Common myeloid progenitor, CD34-positive (primary cell): ENCODE results near the gene ZNF555.

Source experiments
- CTCF ChIA-PET: fragments of 350-600 bp; sonication (Branson Sonifier 250); formaldehyde crosslinking; loops from one replicate; lab custom pipeline; 2021; ENCODE audit warnings: antibody characterized with exemption; lab: Charles Lee
- POLR2A ChIA-PET: fragments of 350-600 bp; sonication (Branson Sonifier 250); formaldehyde crosslinking; loops from one replicate; lab custom pipeline; 2021; ENCODE audit warnings: antibody characterized with exemption; lab: Charles Lee
- DNase-seq, 3 donors: peaks; one replicate each; pipeline versions ENCODE4 v3.0.0 to v3.0.0-alpha.2; 2013
- H3K27ac ChIP-seq, 2 experiments: 1 replicate in 1 of 2; 2 replicates in 1 of 2; pipeline ENCODE4 v1.7.0; 2013; ENCODE audit warnings: inconsistent platforms in 2 of 2, low read length in 2 of 2, mild to moderate bottlenecking in 2 of 2, low read depth in 1 of 2, moderate library complexity in 1 of 2; ENCODE audit not compliant: severe bottlenecking in 2 of 2, insufficient read depth in 1 of 2, poor library complexity in 1 of 2
- H3K27me3 ChIP-seq, 5 experiments: replicated peaks in 2 of 5; 1 replicate in 3 of 5; 2 replicates in 2 of 5; pipeline versions ENCODE4 v1.6.1 to v1.7.0; 2013; ENCODE audit warnings: low read length in 4 of 5, mild to moderate bottlenecking in 2 of 5, moderate library complexity in 2 of 5, inconsistent platforms in 1 of 5; ENCODE audit not compliant: insufficient read depth in 5 of 5, control insufficient read depth in 4 of 5
- H3K36me3 ChIP-seq, 4 experiments: 1 replicate in 2 of 4; 2 replicates in 2 of 4; pipeline versions ENCODE4 v1.6.1 to v1.7.0; 2013; ENCODE audit warnings: low read length in 3 of 4, control low read depth in 1 of 4, mild to moderate bottlenecking in 1 of 4; ENCODE audit not compliant: control insufficient read depth in 4 of 4, insufficient read depth in 4 of 4
- H3K4me1 ChIP-seq, 4 experiments: 1 replicate in 3 of 4; 2 replicates in 1 of 4; pipeline versions ENCODE4 v1.6.1 to v1.7.1; 2013; ENCODE audit warnings: low read length in 3 of 4, mild to moderate bottlenecking in 3 of 4, control low read depth in 1 of 4, inconsistent platforms in 1 of 4, moderate library complexity in 1 of 4; ENCODE audit not compliant: control insufficient read depth in 4 of 4, insufficient read depth in 4 of 4; ENCODE audit errors: control extremely low read depth in 1 of 4
- H3K4me3 ChIP-seq, 7 experiments: 1 replicate in 4 of 7; 2 replicates in 3 of 7; pipeline versions ENCODE4 v1.5.1 to v1.7.0; 2013; ENCODE audit warnings: mild to moderate bottlenecking in 7 of 7, low read length in 6 of 7, moderate library complexity in 6 of 7, inconsistent platforms in 2 of 7, low read depth in 2 of 7, control low read depth in 1 of 7; ENCODE audit not compliant: insufficient read depth in 4 of 7, control insufficient read depth in 1 of 7; ENCODE audit errors: extremely low read depth in 1 of 7
- H3K9me3 ChIP-seq, 5 experiments: 1 replicate in 4 of 5; 2 replicates in 1 of 5; pipeline versions ENCODE4 v1.6.1 to v1.7.1; 2013; ENCODE audit warnings: low read length in 4 of 5, mild to moderate bottlenecking in 2 of 5, inconsistent platforms in 1 of 5, low read depth in 1 of 5, moderate library complexity in 1 of 5; ENCODE audit not compliant: control insufficient read depth in 4 of 5, insufficient read depth in 2 of 5; ENCODE audit errors: control extremely low read depth in 1 of 5
- WGBS: methylation state at CpG from one replicate; pipeline ENCODE4 v1.1.5; 2013; ENCODE audit not compliant: insufficient coverage; 5-methylcytosine and 5-hydroxymethylcytosine counted together

ZNF555 gene

DNA sequence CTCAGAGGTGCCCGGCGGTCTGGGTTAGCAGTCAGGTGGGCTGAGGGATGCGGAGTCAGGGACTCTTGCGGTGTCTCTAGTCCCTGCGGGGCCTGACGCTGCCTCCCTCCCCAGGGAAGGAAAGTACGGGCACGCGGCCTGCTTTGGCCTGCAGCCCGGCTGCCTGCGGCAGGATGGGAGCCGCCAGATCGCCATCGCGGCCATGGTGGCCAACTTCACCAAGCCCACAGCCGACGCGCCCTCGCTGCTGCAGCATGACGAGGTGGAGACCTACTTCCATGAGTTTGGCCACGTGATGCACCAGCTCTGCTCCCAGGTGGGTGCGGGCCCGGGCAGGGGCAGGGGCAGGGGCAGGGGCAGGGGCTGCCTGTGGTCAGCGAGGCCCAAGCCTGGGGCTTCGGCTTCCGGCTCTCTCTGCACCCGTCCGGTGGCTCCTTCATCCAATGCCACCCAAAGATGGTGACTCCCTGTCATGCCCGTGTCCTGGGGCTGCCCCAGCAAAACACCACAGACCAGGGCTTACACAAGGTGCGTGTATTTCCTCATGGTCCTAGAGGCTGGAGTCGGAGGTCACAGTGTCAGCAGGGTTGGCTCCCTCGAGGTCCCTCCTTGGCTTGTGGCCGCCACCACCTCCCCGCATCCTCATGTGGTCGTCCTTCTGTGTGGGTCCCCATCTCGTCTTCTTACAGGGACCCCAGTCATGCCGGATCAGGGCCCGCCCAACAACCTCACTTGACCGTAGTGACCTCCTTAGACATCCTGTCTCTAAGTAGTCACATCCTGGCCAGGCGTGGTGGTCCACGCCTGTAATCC lies 32.9 kb upstream of the ZNF555 start:
- ChIA-PET CTCF (no interaction called here), POLR2A (no interaction called here)
- Histone ChIP-seq H3K36me3 (peaks cover 17 to 96% (median 69%) of the 10 kb centered on the region in 4 experiments), H3K27ac (no peak overlapping the region), H3K4me1 (no peaks in the 10 kb centered on the region), H3K27me3 (no peaks in the 10 kb centered on the region), H3K9me3 (no peaks in the 10 kb centered on the region), H3K4me3 (no peak overlapping the region)
- 95% methylated on average over 33 of the region's 41 CpGs for WGBS
- DNase-seq = no peak

DNA sequence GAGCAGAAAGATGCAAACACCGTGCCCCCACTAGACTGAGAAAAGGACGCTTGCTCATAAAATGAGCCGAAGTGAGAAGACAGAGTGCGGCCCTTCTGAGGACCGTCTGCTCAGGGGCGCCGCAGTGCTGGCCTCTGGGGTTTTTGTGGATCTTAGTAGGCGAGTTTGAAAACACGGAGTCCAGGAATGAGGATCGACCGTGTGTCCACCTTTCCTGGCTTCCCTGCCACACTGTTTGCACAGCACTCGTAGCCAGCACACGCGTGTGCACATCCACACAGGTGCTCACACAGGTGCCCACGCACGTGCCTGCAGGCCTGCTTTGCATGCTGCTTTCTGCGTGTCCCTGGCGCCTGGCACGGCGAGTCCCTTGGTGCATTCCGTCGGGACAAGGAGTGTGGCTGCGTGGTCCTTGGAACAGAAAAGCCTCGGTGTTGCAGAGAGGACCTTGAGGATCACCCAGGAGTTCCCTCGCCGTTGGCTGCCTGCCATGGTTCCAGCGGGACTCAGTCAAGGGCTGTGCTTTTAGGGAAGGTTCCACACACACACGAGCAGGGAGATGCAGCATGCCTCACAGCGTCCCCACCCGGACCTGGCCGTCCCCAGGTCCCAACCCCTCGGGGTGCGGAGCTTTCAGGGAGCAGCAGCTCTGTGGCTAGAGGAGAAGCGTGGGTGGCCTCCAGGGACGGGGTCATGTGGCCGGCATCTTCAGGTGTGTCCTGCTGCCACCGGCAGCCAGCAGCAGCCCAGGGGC lies 31.7 kb upstream of the ZNF555 start:
- peaks cover 19 to 95% (median 70%) of the 10 kb centered on the region in 4 experiments for H3K36me3 ChIP-seq
- H3K27ac ChIP-seq = no peak overlapping the region
- DNase-seq = no peak
- CTCF ChIA-PET = no interaction called here
- 96% methylated on average over 36 of the region's 37 CpGs for WGBS
- H3K4me3 ChIP-seq = no peak overlapping the region
- H3K27me3 ChIP-seq = no peaks in the 10 kb centered on the region
- POLR2A ChIA-PET = no interaction called here
- H3K9me3 ChIP-seq = no peaks in the 10 kb centered on the region
- H3K4me1 ChIP-seq = no peaks in the 10 kb centered on the region

DNA sequence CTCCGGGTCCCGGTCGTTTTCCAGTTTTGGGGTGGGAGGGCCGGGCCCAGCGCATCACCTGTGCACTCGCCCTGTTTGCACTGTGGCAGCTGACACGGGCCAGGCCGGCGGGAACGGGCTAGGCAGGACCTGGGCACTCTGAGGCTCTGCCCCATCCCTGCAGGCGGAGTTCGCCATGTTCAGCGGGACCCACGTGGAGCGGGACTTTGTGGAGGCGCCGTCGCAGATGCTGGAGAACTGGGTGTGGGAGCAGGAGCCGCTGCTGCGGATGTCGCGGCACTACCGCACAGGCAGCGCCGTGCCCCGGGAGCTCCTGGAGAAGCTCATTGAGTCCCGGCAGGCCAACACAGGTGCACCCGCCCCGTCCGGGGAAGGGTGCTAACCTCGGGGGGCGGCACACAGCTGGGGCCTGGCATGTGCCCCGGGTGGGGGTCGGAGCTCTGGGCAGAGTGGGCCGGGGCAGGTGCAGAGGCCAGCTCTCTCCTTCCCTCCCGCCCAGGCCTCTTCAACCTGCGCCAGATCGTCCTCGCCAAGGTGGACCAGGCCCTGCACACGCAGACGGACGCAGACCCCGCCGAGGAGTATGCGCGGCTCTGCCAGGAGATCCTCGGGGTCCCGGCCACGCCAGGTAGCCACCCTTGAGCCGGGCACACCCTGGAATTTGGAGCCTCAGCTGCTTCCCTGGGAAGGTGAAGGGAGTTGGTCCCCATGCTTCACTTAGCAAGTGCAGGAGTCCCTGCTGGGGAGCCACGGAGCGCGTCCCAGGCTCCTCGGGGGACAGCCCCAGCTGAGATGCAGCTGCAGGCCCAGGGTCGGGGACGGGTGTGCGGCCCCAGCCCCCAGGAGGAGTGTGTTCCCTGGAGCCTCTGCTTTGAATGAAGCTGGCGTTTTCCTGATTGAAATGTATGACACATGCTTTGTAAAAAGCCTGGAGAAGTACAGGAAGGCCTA lies 30.9 kb upstream of the ZNF555 start:
- ChIA-PET POLR2A (no interaction called here), CTCF (interaction anchor here (0.9 kb wide), 1 partner anchor 162 kb away, joined by 3 read pairs; no protein-coding TSS in a partner anchor)
- Histone ChIP-seq H3K36me3 (peaks cover 20 to 87% (median 65%) of the 10 kb centered on the region in 4 experiments), H3K4me1 (no peaks in the 10 kb centered on the region), H3K9me3 (no peaks in the 10 kb centered on the region), H3K4me3 (no peak overlapping the region), H3K27me3 (no peaks in the 10 kb centered on the region), H3K27ac (no peak overlapping the region)
- 98% methylated on average over 39 of the region's 58 CpGs for WGBS
- DNase-seq = no peak

DNA sequence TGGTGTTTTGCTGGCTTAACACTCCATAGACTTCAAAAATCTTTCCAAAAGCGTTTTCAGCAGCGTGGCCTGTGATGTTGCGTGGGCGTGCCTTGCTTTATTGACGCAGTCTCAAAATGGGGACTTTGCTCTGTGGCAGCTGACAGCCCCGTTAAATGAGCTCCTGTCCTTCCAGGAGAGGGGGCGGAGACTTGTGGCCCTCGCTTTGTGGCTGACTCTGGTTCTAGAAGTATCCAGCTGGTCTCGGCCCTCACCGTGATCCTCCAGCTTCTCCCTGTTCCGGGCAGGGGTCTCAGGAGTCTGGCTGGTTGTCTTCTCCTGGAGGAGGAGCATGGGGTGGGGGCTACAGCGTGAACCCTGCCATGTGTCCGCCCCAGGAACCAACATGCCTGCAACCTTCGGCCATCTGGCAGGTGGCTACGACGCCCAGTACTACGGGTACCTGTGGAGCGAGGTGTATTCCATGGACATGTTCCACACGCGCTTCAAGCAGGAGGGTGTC lies 30.0 kb upstream of the ZNF555 start:
- CTCF ChIA-PET = interaction anchor here (0.9 kb wide), 1 partner anchor 163 kb away, joined by 3 read pairs; no protein-coding TSS in a partner anchor
- 97% methylated on average over 14 of the region's 20 CpGs for WGBS
- Histone ChIP-seq H3K27me3 (no peaks in the 10 kb centered on the region), H3K9me3 (no peaks in the 10 kb centered on the region), H3K36me3 (peaks cover 20 to 82% (median 60%) of the 10 kb centered on the region in 4 experiments), H3K4me1 (no peaks in the 10 kb centered on the region), H3K4me3 (no peak overlapping the region), H3K27ac (no peak overlapping the region)
- DNase-seq = no peak
- POLR2A ChIA-PET = no interaction called here

DNA sequence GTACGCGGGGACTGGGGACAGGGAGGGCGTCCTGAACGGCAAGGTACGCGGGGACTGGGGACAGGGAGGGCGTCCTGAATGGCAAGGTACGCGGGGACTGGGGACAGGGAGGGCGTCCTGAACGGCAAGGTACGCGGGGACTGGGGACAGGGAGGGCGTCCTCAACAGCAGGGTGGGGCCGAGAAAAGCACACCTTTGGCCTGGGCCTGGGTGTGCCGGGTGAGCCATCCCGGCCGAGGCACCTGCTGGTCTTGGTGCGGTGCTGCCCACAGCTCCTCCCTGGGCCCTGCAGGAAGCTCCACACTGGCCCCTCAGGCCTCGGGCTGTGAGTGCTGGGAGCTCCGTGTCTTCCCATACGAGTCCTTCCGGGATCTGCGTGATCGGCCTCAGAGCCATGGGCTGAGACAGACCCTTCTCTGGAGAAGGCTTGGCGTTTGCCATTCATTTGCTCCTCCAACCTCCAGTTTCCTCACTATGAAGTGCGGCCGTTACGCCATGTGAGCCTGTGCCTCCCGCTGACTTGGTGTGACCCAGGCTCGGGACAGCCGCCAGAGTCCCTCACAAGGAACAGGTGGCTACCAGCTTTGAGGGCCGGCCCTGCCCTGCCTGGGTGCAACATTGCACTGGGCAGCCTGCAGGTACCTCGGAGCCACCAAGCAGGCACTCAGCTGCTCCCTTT lies 29.4 kb upstream of the ZNF555 start:
- Histone ChIP-seq H3K36me3 (peaks cover 20 to 76% (median 54%) of the 10 kb centered on the region in 4 experiments), H3K4me3 (no peak overlapping the region), H3K27me3 (no peaks in the 10 kb centered on the region), H3K9me3 (no peaks in the 10 kb centered on the region), H3K27ac (no peak overlapping the region), H3K4me1 (no peaks in the 10 kb centered on the region)
- 99% methylated on average over 34 of the region's 34 CpGs for WGBS
- DNase-seq = no peak
- POLR2A ChIA-PET = no interaction called here
- CTCF ChIA-PET = interaction anchor here (0.9 kb wide), 1 partner anchor 163 kb away, joined by 3 read pairs; no protein-coding TSS in a partner anchor

DNA sequence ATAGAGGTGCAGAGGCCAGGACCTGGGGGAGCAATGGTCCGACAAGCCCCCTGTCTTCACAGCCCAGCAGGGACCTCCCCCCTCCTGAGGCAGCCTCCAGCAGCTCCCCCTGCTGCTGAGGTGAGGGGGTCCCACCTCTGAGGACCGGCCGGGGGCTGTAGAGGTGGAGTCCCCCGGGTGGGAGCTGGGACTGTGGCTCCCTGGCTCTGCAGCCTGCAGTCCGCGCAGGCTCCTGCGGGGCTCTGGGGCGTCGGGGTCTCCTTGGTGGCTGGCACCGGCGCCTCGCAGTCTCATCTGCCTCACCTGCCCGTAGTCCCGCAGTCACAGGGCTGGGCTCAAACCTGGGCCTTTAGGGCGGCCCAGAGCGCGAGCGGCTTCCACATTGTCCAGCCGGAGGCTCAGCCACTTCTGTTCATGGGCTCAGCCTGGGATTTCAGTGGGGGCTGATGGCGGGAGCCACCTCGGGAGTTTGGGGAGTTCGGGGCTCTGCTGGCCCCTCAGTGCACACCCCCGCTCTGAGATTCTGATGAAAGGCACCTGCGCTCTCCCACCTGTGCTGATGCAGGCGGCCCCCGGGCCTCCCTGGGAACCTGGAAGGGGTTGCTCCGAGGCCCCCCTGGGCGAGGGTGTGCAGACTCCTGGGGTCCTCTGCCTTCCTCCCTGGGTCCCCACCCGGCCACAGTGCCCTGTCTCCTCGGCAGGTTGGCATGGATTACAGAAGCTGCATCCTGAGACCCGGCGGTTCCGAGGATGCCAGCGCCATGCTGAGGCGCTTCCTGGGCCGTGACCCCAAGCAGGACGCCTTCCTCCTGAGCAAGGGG lies 28.7 kb upstream of the ZNF555 start:
- Histone ChIP-seq H3K27me3 (no peaks in the 10 kb centered on the region), H3K9me3 (no peaks in the 10 kb centered on the region), H3K36me3 (peaks cover 16 to 68% (median 49%) of the 10 kb centered on the region in 4 experiments), H3K4me3 (no peak overlapping the region), H3K27ac (no peak overlapping the region), H3K4me1 (no peaks in the 10 kb centered on the region)
- POLR2A ChIA-PET = no interaction called here
- CTCF ChIA-PET = no interaction called here
- 97% methylated on average over 37 of the region's 37 CpGs for WGBS
- no peak for DNase-seq
